ENCODE data around the gene FCRL1.

The FCRL1 gene

DNA sequence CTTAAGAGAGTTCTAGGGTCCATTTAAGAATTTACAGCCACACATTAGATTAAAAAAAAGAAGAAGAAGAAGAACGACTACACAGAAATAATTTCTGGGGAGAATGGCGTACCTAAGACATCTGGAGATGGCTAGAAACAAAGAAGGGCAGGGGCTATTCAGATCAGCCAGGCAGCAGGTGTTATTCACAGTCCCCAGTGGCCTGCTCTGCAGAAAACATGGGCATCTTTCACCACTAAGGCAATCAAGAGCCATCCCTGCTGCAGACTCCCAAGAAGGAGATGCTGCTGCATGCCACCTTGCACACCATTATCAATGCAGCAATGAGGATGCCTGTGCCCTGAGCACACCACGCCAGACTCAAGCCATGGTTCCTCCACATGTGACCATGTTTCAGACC is 35.1 kb downstream of the FCRL1 start:
- in situ Hi-C loops (cut with HindIII; ENCODE audit: low sequenced_read_pairs): no loop called here
- TF ChIP-seq, protein P1, sequence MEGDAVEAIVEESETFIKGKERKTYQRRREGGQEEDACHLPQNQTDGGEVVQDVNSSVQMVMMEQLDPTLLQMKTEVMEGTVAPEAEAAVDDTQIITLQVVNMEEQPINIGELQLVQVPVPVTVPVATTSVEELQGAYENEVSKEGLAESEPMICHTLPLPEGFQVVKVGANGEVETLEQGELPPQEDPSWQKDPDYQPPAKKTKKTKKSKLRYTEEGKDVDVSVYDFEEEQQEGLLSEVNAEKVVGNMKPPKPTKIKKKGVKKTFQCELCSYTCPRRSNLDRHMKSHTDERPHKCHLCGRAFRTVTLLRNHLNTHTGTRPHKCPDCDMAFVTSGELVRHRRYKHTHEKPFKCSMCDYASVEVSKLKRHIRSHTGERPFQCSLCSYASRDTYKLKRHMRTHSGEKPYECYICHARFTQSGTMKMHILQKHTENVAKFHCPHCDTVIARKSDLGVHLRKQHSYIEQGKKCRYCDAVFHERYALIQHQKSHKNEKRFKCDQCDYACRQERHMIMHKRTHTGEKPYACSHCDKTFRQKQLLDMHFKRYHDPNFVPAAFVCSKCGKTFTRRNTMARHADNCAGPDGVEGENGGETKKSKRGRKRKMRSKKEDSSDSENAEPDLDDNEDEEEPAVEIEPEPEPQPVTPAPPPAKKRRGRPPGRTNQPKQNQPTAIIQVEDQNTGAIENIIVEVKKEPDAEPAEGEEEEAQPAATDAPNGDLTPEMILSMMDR (IDR thresholded peaks at IDR 0.05; ENCODE audit: low read depth, low read length, missing control alignments): no peak
- DNase-seq (ENCODE audit: low read depth): no peak
- H3K4me3 ChIP-seq (ENCODE audit: low read depth, low read length): no peak overlapping the region

DNA sequence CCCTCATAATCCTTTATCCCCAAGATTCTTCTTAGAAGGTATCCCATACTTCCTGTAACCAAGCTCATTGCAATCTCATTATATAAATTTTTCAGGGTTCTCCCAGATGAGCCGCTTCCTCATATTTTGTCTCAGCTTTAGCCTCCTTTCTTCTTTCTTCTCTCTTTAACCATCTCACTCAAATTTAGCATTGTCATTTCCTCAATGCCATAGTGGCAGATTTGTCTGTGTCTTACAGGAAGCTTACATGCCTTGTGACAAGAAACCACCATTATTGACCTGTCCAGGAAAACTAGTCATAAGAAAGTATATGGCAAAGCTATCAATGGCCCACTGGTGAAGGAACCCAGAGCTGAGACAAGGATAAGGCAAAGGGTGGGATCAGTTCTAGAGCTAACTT is 37.0 kb downstream of the FCRL1 start:
- TF ChIP-seq, protein P1 (IDR thresholded peaks at IDR 0.05; ENCODE audit: low read depth, low read length, missing control alignments): no peak
- in situ Hi-C loops (cut with HindIII; ENCODE audit: low sequenced_read_pairs): no loop called here
- no peak overlapping the region for H3K4me3 ChIP-seq (ENCODE audit: low read depth, low read length)
- DNase-seq (ENCODE audit: low read depth): no peak

DNA sequence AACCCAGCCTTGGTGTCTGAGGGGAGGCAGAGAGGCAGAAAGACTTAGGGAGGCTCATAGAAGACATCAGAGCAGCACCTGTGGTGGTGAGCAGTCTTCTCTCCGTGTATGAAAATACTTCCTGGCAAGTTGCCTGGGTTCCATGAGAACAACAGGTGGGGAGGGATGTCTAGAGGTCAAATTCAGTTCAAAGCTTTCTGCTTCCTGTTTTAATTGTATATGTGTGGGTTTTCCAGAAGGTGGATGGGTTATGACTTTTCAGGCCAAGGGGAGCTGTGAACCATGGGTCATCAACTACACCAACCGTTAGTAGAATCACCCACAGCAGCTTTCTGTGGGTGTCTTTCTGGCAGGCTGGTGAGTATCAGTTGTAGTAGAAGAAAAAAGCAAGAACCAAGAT is 38.9 kb downstream of the FCRL1 start:
- DNase-seq (ENCODE audit: low read depth): no peak
- in situ Hi-C loops (cut with HindIII; ENCODE audit: low sequenced_read_pairs): no loop called here
- TF ChIP-seq, protein P1 (IDR thresholded peaks at IDR 0.05; ENCODE audit: low read depth, low read length, missing control alignments): no peak
- no peak overlapping the region for H3K4me3 ChIP-seq (ENCODE audit: low read depth, low read length)

DNA sequence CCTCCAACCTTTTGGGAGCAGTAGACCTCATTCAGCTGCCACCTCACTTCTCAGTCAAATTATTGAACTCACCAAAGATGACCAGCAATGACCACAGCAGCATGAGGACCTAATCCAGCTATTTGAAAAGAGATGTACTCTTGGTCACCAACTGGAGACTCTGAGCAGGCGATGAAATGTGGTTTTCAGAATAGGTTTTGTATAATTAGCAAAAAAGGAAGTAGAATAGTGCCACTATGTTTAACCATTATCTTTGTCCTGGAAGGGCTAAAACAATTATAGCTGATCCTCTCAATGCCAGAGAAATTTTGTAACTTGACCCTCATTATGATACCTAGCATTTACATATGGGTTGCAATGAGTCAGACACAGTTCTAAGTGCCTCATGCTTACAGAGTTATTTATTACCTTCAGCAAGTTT is 42.9 kb downstream of the FCRL1 start, which contains the start of gene FCRL2:
Gene FCRL2 (minus strand): TSS at position 162 of the 421 bp plus-strand sequence. CDS start 59 bp downstream, at position 103.
- TF ChIP-seq, protein P1 (IDR thresholded peaks at IDR 0.05; ENCODE audit: low read depth, low read length, missing control alignments): no peak
- no peak for DNase-seq (ENCODE audit: low read depth)
- in situ Hi-C loops (cut with HindIII; ENCODE audit: low sequenced_read_pairs): no loop called here

DNA sequence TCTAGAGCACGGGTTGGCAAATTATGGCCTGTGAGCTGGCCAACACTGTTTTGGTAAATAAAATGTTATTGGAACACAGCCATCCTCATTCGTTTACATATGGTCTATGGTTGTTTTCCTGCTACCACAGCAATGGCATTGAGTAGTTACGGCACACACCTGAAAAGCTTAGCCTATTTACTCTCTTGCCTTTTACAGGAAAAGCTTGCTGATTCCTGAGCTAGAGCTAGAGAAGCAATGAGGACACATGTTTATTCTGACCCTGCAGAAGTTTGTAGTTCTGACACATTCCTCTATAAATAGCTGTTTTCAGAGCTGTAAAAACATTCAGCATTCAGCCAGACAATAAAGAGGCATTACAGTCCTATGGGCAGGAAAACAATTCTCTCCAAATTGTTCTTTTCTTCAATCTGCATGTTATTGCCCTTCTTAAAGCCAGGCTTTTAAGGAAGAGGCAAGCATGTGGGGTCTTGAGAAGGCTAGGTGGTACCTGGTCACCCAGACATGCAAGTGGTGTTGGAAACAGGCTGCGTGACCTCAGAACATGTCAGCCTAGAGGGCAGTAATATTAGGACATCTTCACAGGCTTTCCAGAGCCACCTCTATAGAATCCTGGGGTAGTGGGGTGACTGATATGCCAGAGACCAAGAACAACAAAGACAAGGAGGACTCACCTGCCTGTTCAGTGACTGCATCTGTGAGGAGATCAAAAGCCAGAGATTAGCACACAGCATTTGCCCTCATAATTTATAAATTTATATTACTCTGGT is 44.6 kb downstream of the FCRL1 start:
- in situ Hi-C loops (cut with HindIII; ENCODE audit: low sequenced_read_pairs): no loop called here
- H3K4me3 ChIP-seq (ENCODE audit: low read depth, low read length): no peak overlapping the region
- TF ChIP-seq, protein P1 (IDR thresholded peaks at IDR 0.05; ENCODE audit: low read depth, low read length, missing control alignments): no peak
- DNase-seq (ENCODE audit: low read depth): no peak

More for the DNA sequence above, 42.9 kb downstream of the FCRL1 start, which contains the start of gene FCRL2:
- H3K4me3 ChIP-seq (ENCODE audit: low read depth, low read length): no peak within 1 kb of the TSS

DNA sequence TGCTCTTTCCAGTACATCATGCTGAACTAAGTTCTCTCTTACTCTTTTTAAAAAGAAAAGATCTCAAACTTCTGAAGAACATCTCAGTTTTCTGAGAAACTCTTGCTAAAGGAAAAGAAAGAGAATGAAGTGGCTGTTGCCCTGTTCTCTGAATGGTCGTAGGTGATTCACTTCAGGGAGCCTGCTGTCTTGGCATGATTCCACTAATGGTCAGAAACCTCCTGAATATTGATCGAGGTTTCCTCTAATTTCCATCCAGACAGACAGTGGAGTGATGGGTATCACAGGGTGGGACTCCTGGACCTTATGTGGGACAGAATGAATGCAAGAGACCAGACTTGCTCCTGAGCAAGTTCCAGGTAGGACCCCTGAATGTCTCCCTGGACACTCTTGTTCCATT is 45.5 kb downstream of the FCRL1 start:
- in situ Hi-C loops (cut with HindIII; ENCODE audit: low sequenced_read_pairs): no loop called here
- H3K4me3 ChIP-seq (ENCODE audit: low read depth, low read length): no peak overlapping the region
- TF ChIP-seq, protein P1 (IDR thresholded peaks at IDR 0.05; ENCODE audit: low read depth, low read length, missing control alignments): no peak
- no peak for DNase-seq (ENCODE audit: low read depth)

All from astrocyte of the cerebellum (primary cell).